GM19372 (cell line): ENCODE data around the gene LAMA2.

Experiments
- ATAC-seq: cut with Tn5 transposase; IDR thresholded peaks from one replicate; pipeline ENCODE4 v1.9.1; 2021; ENCODE audit warnings: mild to moderate bottlenecking, low read depth, moderate library complexity; ENCODE audit not compliant: unreplicated experiment

The LAMA2 gene

GRCh38 chr6:128882991-128883611 is at the start of gene LAMA2:
LAMA2 (plus strand) TSS chr6:128883138; CDS start chr6:128883246, 108 bp downstream.
- ATAC-seq: no peak

- no peak for ATAC-seq
Measured at GRCh38 chr6:128836761-128837160, 46.2 kb upstream of the LAMA2 start.

GRCh38 chr6:128841518-128841917 is 41.4 kb upstream of the LAMA2 start:
- no peak for ATAC-seq

GRCh38 chr6:128844598-128844997 is 38.3 kb upstream of the LAMA2 start:
- no peak for ATAC-seq

- ATAC-seq: no peak
Measured at GRCh38 chr6:128847431-128848210, 35.3 kb upstream of the LAMA2 start.

- no peak for ATAC-seq
Measured at GRCh38 chr6:128848212-128848935, 34.6 kb upstream of the LAMA2 start.

GRCh38 chr6:128855581-128856085 is 27.3 kb upstream of the LAMA2 start:
- ATAC-seq: no peak

GRCh38 chr6:128857806-128858205 is 25.1 kb upstream of the LAMA2 start:
- no peak for ATAC-seq

- no peak for ATAC-seq
Measured at GRCh38 chr6:128860782-128861181, 22.2 kb upstream of the LAMA2 start.

GRCh38 chr6:128863983-128864382 is 19.0 kb upstream of the LAMA2 start:
- no peak for ATAC-seq

GRCh38 chr6:128870746-128871145 is 12.2 kb upstream of the LAMA2 start:
- no peak for ATAC-seq

GRCh38 chr6:128874863-128875262 is 8.1 kb upstream of the LAMA2 start:
- ATAC-seq: no peak

GRCh38 chr6:128882560-128882959 is 378 bp upstream of the LAMA2 start:
- no peak for ATAC-seq

- ATAC-seq: no peak
Measured at GRCh38 chr6:128883906-128884305, 968 bp downstream of the LAMA2 start.

- no peak for ATAC-seq
Measured at GRCh38 chr6:128885381-128885780, 2.4 kb downstream of the LAMA2 start.

GRCh38 chr6:128886706-128887105 is 3.8 kb downstream of the LAMA2 start:
- no peak for ATAC-seq

- no peak for ATAC-seq
Measured at GRCh38 chr6:128888444-128889175, 5.7 kb downstream of the LAMA2 start.

- no peak for ATAC-seq
Measured at GRCh38 chr6:128889870-128890269, 6.9 kb downstream of the LAMA2 start.

- ATAC-seq: no peak
Measured at GRCh38 chr6:128892079-128892478, 9.1 kb downstream of the LAMA2 start.

GRCh38 chr6:128899341-128900050 is 16.6 kb downstream of the LAMA2 start:
- no peak for ATAC-seq
